HG03196 (cell line): ENCODE data around the gene CD109.

Experiments
- ATAC-seq: cut with Tn5 transposase; IDR thresholded peaks from one replicate; pipeline ENCODE4 v1.9.1; 2021; ENCODE audit not compliant: unreplicated experiment

The CD109 gene

DNA sequence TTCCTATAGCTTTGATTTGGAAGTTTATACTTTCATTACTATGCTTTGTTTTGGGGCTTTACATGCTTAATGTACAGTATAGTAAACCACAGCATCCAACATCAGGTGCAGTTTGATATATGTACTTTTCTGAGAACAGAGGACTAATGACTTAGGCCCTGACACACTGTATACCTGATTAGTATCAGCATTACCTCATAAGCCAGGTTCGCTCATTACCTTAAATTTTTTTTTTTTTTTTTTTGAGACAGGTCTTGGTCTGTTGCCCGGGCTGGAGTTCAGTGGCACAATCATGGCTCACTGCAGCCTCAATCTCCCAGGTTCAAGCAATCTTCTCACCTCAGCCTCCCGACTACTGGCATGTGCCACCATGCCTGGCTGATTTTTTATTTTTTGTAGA lies 28.4 kb downstream of the CD109 start:
- ATAC-seq = no peak

DNA sequence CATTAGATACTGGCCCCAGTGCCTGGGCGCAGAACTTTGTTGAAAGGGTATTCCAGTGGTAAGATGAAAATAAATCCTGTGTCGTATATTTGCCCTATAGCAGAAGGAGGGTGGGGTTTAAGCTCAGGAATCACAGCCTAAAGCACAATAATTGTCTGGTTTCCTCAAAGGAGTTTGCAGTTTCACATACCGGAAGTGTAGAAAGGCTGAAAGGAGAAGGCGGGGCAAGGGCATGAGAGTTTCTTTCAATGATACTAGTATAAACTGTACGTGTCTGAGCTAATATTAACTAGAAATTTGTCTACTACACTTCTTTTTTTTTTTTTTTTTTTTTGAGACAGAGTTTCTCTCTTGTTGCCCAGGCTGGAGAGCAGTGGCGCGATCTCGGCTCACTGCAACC lies 29.2 kb downstream of the CD109 start:
- ATAC-seq = peak; percentile 64

DNA sequence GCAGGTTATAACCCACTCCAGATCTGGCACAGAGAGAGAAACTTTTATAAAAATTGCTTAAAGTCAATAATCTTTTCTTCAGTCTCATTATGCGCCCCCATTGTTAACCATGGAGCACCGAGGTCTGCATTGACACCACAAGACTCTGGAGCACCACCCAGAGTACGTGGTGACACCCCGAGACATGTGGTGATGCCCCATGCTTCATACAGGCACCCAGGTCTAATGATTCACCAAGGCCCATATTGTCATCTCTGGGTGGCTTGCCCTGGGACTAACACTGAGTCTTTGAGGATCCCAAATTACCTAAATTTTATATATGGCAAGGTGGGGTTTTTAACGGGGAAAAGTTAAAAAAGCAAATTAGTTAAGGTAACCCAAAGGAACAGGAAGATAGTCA lies 31.1 kb downstream of the CD109 start:
- ATAC-seq = no peak

DNA sequence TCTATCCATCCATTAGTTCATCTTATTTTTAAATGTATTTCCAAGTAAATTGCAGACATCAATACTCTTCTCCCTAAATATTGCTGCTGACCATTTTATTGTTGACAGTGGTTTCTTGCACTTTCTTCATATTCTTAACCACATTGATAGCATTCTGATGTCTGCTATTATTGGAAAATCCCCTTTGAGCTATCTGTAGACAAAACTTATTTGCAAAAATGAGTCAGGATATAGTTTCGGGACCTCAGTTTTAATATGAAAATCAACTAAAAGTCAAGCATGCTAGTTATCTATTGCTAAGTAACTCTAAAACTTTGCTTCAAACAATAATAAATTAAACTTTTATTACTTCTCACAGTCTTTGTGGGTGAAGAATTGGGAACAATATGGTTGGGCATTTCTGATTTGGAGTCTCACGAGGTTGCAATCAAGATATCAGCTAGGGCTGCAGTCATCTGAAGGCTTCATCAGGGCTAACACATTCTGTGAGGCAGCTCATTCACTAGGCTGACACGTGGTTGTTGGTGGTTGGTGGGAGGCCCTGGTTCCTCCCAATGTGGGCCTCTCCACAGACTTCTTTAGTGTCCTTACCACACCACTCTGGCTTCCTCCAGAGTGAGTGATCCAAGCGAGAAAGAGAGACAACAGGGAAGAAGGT lies 32.7 kb downstream of the CD109 start:
- peak; percentile 41 for ATAC-seq

DNA sequence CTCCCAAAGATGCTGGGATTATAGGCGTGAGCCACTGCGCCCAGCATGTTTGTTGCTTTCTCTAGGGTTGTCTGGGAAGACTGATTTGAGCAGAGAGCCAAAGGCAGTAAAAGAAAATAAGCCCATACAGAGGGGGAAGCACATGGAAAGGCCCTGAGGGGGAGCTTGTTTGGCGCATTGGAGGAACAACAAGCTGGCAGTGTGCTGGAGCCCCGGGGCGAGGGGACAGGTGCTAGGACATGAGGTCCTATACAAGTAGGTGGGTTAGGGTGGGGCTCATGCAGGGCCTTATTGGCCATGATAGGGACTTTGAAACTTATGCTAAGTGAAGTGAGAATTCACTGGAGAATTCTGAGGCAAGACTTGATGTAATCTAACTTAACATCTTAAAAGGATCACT lies 35.3 kb downstream of the CD109 start:
- no peak for ATAC-seq

DNA sequence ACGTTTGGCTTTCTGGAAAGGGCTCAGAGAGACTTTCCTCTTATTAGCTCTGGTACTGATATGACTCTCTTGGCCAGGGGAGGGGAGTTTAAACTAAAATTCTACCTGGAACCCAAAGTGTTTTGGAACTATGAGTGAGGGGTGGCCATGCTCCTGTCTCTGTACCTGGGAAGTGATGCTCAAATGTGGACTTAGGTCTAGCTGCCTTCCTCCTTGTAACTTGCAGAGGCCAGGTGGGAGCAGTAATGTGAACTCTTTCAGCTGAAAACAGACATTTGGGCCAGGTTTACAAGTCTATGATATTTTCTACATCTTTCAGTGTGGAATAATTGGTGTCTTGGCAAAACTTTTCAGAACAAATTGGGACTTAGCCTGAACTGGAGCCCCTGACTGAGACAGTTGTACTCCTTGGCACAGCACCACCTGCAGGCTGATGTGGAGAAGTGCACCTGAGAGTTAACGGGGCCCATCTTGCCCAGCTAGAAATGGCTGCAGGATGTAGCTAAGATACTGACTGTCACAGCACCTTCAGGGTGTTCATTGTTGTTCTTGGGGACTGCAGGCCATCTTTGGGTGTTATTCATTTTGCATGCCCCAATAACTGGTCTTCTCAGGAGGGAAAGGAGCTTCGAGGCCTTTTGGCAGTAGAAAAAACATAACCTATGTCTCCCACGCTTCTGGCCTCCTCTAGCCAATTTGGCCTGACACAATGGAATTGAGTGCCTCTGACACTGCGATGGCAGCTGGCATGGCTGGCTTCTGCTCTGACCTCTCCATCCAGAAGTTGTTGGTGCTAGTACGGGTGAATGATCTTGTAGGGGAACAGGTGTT lies 37.1 kb downstream of the CD109 start:
- peak; percentile 71 for ATAC-seq

DNA sequence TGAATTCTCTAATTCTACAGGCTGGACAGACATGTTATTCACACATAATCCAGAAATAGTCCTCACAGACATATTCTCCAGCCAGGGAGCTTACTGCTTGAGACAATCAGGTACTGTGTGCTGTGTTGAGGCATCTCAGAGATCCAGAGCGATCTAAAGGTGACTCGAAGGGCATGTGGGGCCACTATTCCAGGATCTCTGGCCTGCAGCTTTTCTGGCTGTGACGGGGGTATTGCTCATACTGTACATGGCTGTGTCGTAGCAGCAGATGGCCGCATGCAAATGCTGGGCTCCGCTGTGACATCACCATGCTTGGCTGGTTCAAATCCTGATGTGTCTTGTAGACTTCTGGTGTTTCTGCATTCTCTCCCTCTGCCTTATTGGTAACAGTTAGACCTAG lies 37.8 kb downstream of the CD109 start:
- ATAC-seq = no peak

DNA sequence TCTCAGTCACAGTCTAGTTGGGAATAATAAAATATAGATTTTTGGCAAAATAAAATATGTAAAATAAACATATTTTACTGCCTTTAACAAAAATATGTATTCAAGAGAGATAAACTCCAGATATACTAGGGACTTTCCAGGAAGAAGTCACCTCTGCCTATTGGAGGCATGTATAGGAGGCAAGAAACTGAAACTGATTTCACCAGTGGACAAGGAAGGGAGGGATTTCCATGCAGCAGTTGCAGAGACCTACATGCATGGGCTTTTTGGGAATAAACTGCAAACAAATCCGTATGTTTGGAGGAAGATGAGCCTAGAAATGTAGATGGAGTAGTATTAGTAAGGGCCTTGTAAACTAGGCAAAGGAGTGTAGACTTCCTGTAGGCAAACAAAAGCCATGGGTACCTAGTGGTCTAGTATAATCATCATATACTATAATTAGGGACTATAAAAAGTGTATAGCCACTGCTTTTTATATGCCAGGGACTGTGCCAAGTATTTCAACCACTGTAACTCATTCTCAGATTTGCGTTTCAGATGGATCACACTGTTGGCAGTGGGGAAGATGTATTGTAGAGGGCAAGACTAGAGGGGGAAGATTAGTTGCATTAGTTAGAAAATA lies 38.9 kb downstream of the CD109 start:
- no peak for ATAC-seq

DNA sequence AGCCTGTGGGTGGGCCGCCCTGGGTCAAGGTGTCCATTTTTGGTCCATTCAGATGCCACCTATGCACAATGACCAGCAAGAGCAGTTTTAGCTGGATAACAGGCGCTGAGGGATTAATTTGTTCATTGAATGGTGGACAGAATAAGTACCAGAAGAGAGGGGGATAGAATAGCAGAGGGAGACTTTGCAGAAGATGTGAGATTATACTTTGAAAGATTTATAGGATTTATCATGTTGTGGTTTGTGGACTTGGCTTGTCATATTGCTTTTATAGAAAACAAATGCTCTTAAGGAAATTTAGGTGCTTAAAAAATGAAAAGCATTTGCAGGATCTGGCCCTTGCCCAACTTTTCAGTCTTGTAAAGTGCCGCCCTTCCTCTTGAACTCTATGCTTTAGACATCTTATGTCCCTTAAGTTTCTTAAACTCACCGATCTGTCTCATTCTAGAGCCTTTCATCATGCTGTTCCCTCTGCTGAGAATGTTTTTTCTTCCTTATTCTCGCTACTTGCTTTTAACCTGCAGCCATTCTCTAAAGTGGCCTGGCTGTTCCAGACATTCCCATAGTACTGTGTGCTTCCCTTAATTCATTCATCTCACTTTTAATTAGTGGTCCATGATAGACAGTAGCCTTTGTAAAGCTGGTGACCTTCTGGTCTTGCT lies 42.5 kb downstream of the CD109 start:
- ATAC-seq = no peak

DNA sequence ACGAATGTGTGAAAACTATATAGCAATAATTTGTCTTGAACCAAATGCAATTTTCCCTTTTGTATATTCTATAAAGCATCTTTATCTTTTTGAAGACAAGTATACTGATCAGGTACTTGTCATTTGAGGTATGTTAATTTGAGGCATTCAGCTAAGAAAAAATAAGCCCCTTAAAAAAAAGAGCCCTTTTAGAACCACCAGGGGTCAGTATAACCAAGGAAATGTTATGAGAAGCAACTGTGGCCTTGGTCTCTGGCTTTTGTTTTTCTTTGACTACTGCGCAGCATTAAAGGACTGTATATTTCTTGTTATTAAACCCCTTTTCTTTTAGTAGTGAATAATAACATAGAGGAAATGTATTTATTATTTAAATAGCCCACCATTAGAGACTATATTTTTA lies 43.1 kb downstream of the CD109 start:
- peak; percentile 60 for ATAC-seq

DNA sequence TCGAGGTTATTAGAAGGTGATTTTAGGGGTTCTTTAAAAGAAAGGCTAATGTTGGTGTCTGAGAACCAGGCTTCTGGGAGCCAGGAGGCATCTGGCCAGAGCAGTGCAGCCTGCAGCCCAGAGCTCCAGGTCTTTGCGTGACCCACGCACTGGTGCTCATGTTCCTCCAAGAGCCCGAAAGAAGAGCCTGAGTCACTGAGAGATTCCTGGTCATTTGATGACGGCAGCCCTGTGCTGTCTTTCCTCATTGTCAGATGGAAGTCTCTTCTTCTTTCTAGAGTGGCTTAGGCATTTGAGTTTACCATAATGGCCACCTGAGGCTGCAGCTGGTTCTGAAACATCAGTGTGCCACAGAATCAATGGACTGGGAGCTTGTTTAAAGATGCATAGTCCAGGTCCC lies 46.4 kb downstream of the CD109 start:
- no peak for ATAC-seq

DNA sequence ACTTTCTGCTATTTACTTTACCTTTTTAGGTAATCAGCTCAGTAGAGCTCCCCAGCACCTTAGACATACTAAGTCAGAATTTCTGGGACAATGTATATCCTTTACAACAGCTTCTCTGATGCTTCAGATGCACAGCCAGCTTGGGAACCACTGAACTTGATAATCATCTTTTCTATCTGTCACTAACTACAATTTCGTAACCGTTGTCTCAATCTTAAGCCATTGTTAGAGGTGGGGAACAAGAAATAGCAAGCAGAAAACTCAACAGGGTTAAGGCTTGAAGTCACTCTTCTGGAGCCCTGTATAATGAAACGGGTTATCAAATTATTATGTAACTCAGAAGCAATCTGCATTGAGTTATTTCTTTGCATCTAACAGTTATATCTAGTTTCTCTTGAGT lies 47.1 kb downstream of the CD109 start:
- no peak for ATAC-seq

DNA sequence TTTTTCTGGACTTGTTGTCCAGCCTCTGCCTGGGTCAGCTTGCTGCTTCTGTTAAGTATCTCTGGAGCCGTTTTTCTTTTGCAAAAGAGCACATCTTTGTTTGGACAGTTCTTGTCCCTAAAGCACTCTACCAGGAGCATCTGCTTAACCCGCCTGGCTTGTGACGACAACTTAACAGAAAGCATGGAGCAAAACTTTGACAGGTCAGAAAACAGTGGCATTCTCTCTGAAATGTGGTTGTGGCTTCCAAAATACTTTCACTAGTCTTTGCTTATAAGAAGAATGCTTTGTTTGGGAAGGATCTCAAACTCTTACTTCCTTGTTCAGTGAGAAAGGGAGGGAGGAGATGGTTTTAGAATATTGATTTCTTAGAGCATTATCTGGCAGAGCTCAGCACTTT lies 47.6 kb downstream of the CD109 start:
- ATAC-seq = no peak

DNA sequence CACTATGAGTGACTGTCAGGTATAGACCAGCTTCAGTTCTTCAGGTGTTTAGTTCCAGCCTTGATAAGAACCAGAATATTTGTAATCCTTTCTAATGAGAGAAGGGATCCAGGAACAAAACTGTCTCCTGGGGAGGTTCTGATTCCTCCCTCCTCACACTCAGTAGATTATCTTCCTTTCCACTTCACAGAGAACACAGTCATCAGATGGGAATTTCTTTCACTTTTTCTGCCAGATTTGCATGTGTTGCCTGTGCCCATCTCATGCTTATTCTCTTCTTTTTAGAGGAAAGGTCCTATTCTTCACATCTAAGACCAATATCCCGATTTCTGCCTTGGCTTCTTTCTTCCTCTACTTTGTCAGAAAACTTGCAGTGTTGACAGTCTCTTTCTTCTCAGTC lies 50.8 kb downstream of the CD109 start:
- no peak for ATAC-seq

DNA sequence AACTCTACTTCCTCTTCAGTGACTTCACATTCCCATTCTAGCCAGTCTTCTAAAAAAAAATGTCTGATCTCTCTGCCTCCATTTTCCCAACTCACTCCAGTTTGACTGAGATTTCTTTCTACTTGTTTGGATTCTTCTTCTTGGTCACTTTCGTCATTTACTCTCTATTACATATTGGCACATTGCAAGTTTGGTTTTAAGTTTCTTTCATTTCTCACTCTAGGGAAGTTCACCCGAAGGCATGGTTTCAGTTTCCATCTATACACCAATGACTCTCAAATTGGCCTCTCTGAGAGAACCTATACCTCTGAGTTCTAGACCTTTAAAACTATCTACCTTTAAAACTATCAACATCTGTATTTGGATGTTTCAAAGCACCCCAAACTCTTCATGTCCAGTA lies 51.3 kb downstream of the CD109 start:
- ATAC-seq = peak; percentile 99

DNA sequence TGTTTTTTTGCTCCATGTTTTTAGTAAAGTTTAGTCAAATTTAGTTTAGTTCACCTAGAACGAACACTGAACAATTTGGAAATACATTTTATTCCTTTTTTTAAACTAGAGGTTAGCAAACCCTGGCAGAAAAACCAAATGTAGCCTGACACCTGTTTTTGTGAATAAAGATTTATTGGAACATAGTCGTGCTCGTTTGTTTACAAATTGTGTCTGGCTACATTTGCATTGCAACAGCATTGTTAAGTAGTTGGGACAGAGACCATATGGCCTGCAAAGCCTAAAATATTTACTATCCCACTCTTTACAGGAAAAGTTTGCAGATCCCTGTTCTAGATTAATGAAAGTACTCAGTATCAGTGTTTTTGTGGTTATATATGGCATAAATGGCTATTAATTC lies 56.9 kb downstream of the CD109 start:
- no peak for ATAC-seq

DNA sequence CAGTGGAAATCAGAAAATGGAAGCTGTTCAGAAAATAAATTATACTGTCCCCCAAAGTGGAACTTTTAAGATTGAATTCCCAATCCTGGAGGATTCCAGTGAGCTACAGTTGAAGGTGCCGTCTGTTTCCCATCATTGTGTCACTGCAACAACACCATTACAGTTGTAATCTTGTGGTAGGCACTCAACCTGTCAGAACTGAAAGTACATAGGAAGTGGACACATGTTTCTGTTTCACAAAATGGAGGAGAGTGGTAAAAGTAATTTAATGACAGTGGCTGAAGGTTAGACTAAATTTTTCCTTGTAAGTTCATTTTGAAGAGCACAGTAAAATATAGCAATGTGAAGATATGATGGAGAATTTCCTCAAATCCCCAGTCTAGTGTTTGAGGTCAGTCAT lies 70.0 kb downstream of the CD109 start:
- ATAC-seq = no peak

DNA sequence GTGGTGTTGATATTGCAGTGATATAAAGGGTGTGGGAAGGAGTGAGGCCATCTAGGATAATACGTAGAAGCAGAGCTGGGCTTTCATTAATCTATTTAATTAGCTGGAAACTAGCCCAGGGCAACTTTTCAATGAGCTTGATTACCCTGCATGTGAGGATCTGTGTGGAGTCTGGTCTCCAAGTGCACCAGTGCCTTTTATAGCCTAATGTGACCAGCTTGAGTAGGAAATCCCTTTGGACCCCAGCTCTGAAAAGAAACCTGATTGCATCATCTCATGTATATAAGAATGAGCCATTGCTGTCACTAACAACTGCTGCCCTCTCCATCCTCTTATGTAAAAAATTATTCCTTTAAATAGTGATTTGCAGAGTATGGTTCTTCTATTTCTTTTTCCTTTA lies 72.6 kb downstream of the CD109 start:
- no peak for ATAC-seq

DNA sequence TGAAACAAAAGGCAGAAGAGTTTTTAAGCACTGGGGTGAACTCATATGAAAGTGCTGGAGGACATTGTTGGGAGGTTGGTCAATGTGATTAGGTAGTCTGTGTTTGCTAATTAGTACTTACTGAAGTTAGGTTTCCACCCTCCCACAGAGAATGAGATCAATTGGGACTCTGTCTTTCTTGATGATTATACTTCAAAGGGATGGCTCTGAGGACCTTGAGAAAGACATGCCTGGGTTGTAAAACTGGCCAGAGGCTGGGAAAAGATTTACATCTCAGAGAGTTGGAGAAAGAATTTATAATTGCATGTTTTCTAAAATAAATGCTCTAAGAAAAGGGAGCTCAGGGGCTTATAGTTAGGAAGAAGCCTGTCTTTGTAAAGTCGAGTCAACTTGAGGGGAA lies 74.0 kb downstream of the CD109 start:
- no peak for ATAC-seq

DNA sequence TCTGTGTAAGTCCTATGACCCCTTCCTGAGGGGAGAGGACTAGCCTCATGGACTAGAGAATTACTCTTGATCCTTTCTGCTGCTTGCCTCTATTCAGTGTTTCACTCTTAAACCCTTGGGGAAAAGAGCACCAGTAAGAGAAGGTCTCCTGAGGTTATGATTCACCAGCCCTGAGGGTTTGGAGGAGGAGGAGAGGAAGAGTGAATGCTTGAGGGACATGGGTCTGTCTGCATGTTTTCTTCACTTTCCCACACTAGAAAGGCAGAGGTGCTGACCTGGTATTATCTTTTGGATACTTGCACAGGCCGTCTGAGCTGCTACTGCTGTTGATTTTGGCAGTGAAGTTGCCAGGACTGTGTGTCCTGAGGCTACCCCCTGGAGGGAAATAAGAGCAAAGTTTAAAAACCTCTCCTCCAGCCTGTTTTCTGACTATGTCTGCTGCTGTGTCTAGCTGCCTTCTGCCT lies 78.3 kb downstream of the CD109 start:
- ATAC-seq = peak; percentile 82

DNA sequence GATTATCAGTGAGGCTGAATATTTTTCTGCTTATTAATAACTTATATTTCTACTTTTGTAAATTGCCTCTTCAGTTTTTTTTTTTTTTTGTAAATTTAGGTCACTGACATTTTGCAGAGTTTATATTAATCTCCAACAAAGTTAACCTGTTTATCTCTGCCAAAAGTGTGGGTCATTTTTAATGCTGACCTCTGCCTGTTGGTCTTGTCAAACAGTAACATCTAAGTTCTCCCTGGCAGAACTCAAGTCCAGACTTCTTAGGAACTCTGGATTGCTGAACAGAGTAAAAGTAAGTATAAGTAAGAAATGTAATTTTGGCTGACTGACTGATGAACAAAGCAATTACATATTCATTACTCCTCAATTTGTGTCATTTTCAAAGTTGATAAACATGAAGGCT lies 83.9 kb downstream of the CD109 start:
- no peak for ATAC-seq

DNA sequence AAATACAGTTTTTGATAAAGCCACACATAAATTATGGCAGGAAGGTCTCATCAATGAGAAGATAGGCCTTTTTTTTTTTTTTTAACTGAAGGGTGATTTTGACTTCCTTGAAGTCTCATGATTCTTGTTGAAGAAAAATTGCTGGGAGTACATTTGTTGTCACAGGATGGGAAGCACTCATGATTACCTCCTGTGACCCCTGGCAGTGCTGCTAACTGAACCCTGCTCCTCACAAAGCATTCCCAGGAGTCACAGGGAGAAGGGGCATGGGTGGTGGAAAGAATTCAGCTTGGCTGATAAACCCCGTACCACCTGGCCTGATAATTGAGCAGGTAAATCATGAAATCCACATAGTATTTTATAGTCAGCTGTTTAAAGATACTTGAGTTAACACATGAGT lies 86.9 kb downstream of the CD109 start:
- no peak for ATAC-seq
